A172 (cell line): ENCODE results near the gene BCHE. TPM values are rescaled to one million over a fixed set of nuclear protein-coding genes. Genes with fewer than 3 reads are reported as not detected.
A peak's percentile ranks its signal among the peaks of the same experiment; 100 is the strongest.
"Not testable (repeated sequence)": the region's sequence is repeated elsewhere in the genome, so short reads cannot be mapped to it uniquely, and the experiment has no call there.

Experiments used
- DNase-seq: peaks from one replicate; pipeline ENCODE4 v3.0.0-alpha.2; 2015; ENCODE audit warnings: low spot score
- total RNA-seq: library from RNA; depleted of rRNA; stranded (reverse); fragments of >200 nt; shearing (Covaris generic); gene quantifications from 2 replicates; pipeline ENCODE4 v1.2.3, GENCODE V29; 2014

BCHE gene
- total RNA-seq, 1 experiment from 2014 or later = 40.3 TPM

GRCh38 chr3:165817160-165817709 is 20.0 kb downstream of the BCHE start:
- DNase-seq = no peak

- DNase-seq = no peak
Measured at GRCh38 chr3:165816209-165816608, 21.0 kb downstream of the BCHE start.

GRCh38 chr3:165815682-165816081 is 21.5 kb downstream of the BCHE start:
- DNase-seq = no peak

- DNase-seq = no peak
Measured at GRCh38 chr3:165814380-165814779, 22.8 kb downstream of the BCHE start.

GRCh38 chr3:165807937-165808336 is 29.3 kb downstream of the BCHE start:
- DNase-seq = not testable (repeated sequence)

GRCh38 chr3:165805946-165806561 is 31.2 kb downstream of the BCHE start:
- peak; percentile 57 for DNase-seq

- no peak for DNase-seq
Measured at GRCh38 chr3:165803471-165803870, 33.8 kb downstream of the BCHE start.

- no peak for DNase-seq
Measured at GRCh38 chr3:165800970-165801369, 36.3 kb downstream of the BCHE start.

- DNase-seq = no peak
Measured at GRCh38 chr3:165799026-165799425, 38.2 kb downstream of the BCHE start.

GRCh38 chr3:165797551-165797950 is 39.7 kb downstream of the BCHE start:
- no peak for DNase-seq

GRCh38 chr3:165796701-165797100 is 40.5 kb downstream of the BCHE start:
- DNase-seq = no peak

GRCh38 chr3:165788531-165788930 is 48.7 kb downstream of the BCHE start:
- DNase-seq = no peak

- no peak for DNase-seq
Measured at GRCh38 chr3:165786013-165786412, 51.2 kb downstream of the BCHE start.

- DNase-seq = no peak
Measured at GRCh38 chr3:165784337-165784736, 52.9 kb downstream of the BCHE start.

GRCh38 chr3:165783383-165783782 is 53.8 kb downstream of the BCHE start:
- no peak for DNase-seq

- DNase-seq = no peak
Measured at GRCh38 chr3:165778891-165779290, 58.3 kb downstream of the BCHE start.

GRCh38 chr3:165778456-165778855 is 58.8 kb downstream of the BCHE start:
- DNase-seq = no peak

- no peak for DNase-seq
Measured at GRCh38 chr3:165775824-165776223, 61.4 kb downstream of the BCHE start.

- no peak for DNase-seq
Measured at GRCh38 chr3:165770781-165771180, 66.4 kb downstream of the BCHE start.

- no peak for DNase-seq
Measured at GRCh38 chr3:165768680-165769079, 68.5 kb downstream of the BCHE start.

GRCh38 chr3:165759041-165759440 is 78.2 kb downstream of the BCHE start:
- DNase-seq = no peak

- no peak for DNase-seq
Measured at GRCh38 chr3:165755571-165755970, 81.7 kb downstream of the BCHE start.

- no peak for DNase-seq
Measured at GRCh38 chr3:165754219-165755007, 82.8 kb downstream of the BCHE start.
